Activated naive CD4-positive, alpha-beta T cell treated with anti-CD3 and anti-CD28 coated beads, Interleukin-2, amount 50 U/mL, for 24 hours (primary cell): ENCODE measurements around the gene ACVR1B.

Experiments
- H3K27ac Mint-ChIP-seq: one replicate; pipeline ENCODE4 v1.8.0; 2021; ENCODE audit warnings: mild to moderate bottlenecking, mixed read lengths
- H3K27me3 Mint-ChIP-seq: one replicate; pipeline ENCODE4 v1.8.0; 2021; ENCODE audit warnings: mixed read lengths
- H3K36me3 Mint-ChIP-seq: one replicate; pipeline ENCODE4 v1.8.0; 2021; ENCODE audit warnings: mixed read lengths
- H3K4me1 Mint-ChIP-seq: one replicate; pipeline ENCODE4 v1.8.0; 2021; ENCODE audit warnings: mixed read lengths
- H3K4me3 Mint-ChIP-seq: one replicate; pipeline ENCODE4 v1.8.0; 2021; ENCODE audit warnings: mild to moderate bottlenecking, mixed read lengths
- H3K9me3 Mint-ChIP-seq: one replicate; pipeline ENCODE4 v1.8.0; 2021; ENCODE audit warnings: mixed read lengths

The ACVR1B gene

DNA sequence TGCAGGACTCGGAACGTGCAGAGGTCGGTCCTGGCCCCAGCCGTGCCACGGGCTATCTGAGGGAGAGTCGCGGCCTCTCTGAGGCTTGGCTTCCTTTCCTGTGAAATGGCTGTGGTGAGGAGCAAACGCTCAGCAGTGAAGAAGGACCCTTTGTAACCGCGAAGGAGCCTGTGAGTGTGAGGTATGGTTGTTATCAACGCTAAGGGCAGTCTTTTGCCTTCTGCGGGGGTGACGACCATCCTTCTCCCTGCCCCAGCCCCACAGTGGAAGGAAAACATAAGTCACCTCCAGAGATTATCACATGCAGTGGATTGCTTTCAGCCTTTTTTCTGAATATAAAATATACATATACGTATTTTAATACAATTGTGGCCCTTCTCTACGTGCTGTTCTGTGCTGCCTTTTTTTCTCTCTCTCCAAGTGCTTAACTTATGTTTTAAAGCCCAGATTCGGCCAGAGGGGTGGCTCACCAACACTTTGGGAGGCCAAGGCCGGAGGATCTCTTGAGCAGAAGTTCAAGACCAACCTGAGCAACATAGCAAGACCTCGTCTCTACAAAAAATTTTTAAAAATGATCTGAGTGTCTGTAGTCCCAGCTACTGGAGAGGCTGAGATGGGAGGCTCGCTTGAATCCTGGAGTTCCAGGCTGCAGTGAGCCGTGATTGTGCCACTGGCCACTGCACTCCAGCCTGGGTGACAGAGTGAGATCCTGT, 72.6 kb downstream of the ACVR1B start:
- Mint-ChIP-seq H3K9me3 (no peaks in the 10 kb centered on the region), H3K36me3 (no peaks in the 10 kb centered on the region), H3K4me3 (peak overlapping the region; percentile 87), H3K4me1 (peaks cover 42% of the 10 kb centered on the region), H3K27ac (peak overlapping the region; percentile 95), H3K27me3 (no peaks in the 10 kb centered on the region)

GRCh38 chr12:52024845-52025230, 73.3 kb downstream of the ACVR1B start:
- Mint-ChIP-seq H3K27ac (peak overlapping the region; percentile 95), H3K36me3 (no peaks in the 10 kb centered on the region), H3K4me1 (peaks cover 42% of the 10 kb centered on the region), H3K9me3 (no peaks in the 10 kb centered on the region), H3K27me3 (no peaks in the 10 kb centered on the region), H3K4me3 (peak overlapping the region; percentile 87)

GRCh38 chr12:52026263-52026662, 74.8 kb downstream of the ACVR1B start:
- H3K9me3 Mint-ChIP-seq, result no peaks in the 10 kb centered on the region
- no peaks in the 10 kb centered on the region for H3K36me3 Mint-ChIP-seq
- H3K4me1 Mint-ChIP-seq, result peaks cover 28% of the 10 kb centered on the region
- H3K4me3 Mint-ChIP-seq, result no peak overlapping the region
- H3K27me3 Mint-ChIP-seq, result no peaks in the 10 kb centered on the region
- H3K27ac Mint-ChIP-seq, result no peak overlapping the region

GRCh38 chr12:52027085-52027843, 75.8 kb downstream of the ACVR1B start:
- H3K36me3 Mint-ChIP-seq, result no peaks in the 10 kb centered on the region
- peaks cover 33% of the 10 kb centered on the region for H3K4me1 Mint-ChIP-seq
- no peaks in the 10 kb centered on the region for H3K9me3 Mint-ChIP-seq
- no peak overlapping the region for H3K27ac Mint-ChIP-seq
- H3K4me3 Mint-ChIP-seq, result no peak overlapping the region
- no peaks in the 10 kb centered on the region for H3K27me3 Mint-ChIP-seq

DNA sequence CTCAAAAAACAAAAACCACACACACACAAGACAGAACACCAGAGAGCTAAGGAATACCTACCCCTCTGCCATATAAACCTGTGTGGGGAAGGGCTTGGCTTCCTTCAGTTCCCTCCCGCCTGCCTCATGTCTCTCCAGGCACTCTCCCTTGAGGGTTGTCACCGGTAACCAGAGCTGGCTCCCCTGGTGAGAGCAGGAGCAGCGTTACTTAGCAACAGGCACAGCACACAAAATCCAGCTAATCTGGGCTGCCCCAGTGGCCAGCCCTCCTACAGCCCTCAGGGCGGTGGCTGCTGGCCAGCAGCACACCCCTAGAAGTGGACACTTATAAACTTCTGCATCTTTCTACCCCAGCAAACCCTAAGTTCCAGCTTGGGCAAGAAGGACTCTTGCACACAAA, 78.2 kb downstream of the ACVR1B start:
- Mint-ChIP-seq H3K27me3 (no peaks in the 10 kb centered on the region), H3K27ac (no peak overlapping the region), H3K4me1 (peaks cover 37% of the 10 kb centered on the region), H3K36me3 (no peaks in the 10 kb centered on the region), H3K9me3 (no peaks in the 10 kb centered on the region), H3K4me3 (no peak overlapping the region)

DNA sequence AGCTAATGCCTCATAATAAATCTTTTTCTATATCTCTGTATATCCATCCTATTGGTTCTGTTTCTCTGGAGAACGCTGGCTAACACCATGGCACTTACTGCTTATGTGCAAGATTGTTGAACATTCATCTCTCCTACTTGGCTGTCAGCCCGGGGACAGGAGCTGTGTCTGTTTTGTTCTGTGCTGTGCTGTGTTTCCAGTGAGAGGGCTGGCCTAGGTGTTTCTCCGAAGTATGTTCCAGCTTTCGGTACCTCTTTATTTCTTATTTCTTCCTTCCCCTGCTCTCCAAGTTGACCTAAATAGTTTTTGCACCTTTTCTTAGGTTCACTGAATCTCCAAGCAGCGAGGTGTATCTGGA, 80.9 kb downstream of the ACVR1B start:
- no peaks in the 10 kb centered on the region for H3K36me3 Mint-ChIP-seq
- no peaks in the 10 kb centered on the region for H3K27me3 Mint-ChIP-seq
- H3K4me1 Mint-ChIP-seq, result peaks cover 40% of the 10 kb centered on the region
- peak overlapping the region; percentile 80 for H3K4me3 Mint-ChIP-seq
- no peaks in the 10 kb centered on the region for H3K9me3 Mint-ChIP-seq
- peak overlapping the region; percentile 83 for H3K27ac Mint-ChIP-seq

- no peaks in the 10 kb centered on the region for H3K27me3 Mint-ChIP-seq
- peak overlapping the region; percentile 83 for H3K27ac Mint-ChIP-seq
- H3K4me1 Mint-ChIP-seq, result peaks cover 40% of the 10 kb centered on the region
- H3K9me3 Mint-ChIP-seq, result no peaks in the 10 kb centered on the region
- no peaks in the 10 kb centered on the region for H3K36me3 Mint-ChIP-seq
- peak overlapping the region; percentile 80 for H3K4me3 Mint-ChIP-seq
Measured at GRCh38 chr12:52032804-52033445, 81.4 kb downstream of the ACVR1B start.

DNA sequence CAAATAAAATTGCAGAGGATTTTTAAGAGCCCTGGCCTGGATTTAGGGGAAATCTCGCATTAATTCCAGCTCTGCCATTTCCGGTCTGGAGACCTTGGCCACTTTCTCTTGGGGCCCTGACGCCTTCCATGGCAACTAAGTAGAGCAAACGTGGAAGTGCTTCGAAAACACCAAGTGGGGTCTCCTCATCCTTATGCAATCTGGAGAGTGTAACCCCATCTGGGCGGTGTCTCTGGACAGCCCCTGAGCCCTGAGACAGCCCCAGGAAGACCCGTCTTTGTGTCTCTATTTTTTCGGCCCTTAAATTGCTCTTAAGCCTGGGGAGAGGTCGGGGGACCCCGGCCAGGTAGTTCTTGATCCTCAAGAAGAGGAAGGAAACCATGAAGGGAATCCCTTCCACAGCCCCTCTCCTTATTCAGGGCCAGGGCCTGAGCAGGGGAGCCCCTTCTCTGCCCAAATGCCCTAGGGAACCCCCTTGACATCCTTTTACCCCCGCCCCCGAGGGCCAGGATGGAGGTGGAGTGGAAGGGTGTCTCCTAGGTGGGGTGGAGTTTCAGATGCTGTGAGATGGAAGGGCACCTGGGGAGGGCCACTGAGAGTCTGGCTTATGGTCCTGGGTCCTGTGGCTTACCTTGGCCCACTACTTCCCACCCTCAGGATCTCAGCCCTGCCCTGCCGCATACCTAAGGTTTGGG, 82.1 kb downstream of the ACVR1B start:
- Mint-ChIP-seq H3K36me3 (no peaks in the 10 kb centered on the region), H3K9me3 (no peaks in the 10 kb centered on the region), H3K27ac (peak overlapping the region; percentile 30), H3K4me1 (peaks cover 46% of the 10 kb centered on the region), H3K4me3 (peak overlapping the region; percentile 80), H3K27me3 (no peaks in the 10 kb centered on the region)

DNA sequence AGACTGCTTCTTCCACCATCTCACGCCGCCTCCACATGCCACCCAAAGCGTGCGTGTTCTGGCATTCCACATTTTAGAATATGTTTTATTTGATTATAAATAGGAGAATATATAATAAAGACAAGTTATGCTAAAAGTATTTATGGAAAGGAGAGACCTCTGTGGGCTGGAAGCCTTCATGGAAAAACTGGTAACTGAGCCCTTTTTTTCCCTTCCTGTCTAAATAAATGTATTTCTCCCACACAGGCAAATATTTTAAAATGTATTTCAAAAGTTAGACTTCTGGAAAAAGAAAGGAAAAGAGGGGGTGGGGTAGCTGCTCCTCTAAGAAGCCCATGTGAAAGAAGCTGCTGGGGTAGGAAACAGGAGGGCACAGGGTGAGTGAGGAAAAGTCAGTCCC, 83.7 kb downstream of the ACVR1B start:
- Mint-ChIP-seq H3K36me3 (no peaks in the 10 kb centered on the region), H3K27ac (peak overlapping the region; percentile 72), H3K27me3 (no peaks in the 10 kb centered on the region), H3K9me3 (no peaks in the 10 kb centered on the region), H3K4me3 (peak overlapping the region; percentile 76), H3K4me1 (peaks cover 62% of the 10 kb centered on the region)

DNA sequence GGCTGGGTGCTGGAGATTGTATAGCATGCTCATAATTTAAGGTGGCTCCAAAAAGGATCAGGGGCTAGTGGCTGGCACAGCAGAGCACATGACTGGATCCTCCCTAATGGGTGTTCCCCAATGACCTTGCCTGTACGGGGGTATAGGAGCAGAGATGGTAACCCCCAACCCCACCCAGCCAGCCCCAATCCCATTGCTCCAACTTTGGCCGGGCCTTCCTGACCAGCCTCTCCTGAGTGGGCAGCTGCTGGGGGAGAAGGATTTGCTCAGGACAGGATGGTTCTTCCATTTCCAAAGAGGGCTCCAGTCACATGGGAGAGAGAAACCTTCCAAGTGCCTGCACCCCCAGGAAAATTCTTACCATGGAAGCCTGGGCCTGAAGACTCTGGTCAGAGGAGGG, 84.4 kb downstream of the ACVR1B start:
- H3K27me3 Mint-ChIP-seq, result no peaks in the 10 kb centered on the region
- H3K9me3 Mint-ChIP-seq, result no peaks in the 10 kb centered on the region
- peaks cover 69% of the 10 kb centered on the region for H3K4me1 Mint-ChIP-seq
- no peaks in the 10 kb centered on the region for H3K36me3 Mint-ChIP-seq
- peak overlapping the region; percentile 72 for H3K27ac Mint-ChIP-seq
- H3K4me3 Mint-ChIP-seq, result peak overlapping the region; percentile 76

GRCh38 chr12:52036587-52037171, 85.2 kb downstream of the ACVR1B start:
- Mint-ChIP-seq H3K4me1 (peaks cover 75% of the 10 kb centered on the region), H3K27ac (no peak overlapping the region), H3K9me3 (no peaks in the 10 kb centered on the region), H3K27me3 (no peaks in the 10 kb centered on the region), H3K36me3 (no peaks in the 10 kb centered on the region), H3K4me3 (peak overlapping the region; percentile 76)

DNA sequence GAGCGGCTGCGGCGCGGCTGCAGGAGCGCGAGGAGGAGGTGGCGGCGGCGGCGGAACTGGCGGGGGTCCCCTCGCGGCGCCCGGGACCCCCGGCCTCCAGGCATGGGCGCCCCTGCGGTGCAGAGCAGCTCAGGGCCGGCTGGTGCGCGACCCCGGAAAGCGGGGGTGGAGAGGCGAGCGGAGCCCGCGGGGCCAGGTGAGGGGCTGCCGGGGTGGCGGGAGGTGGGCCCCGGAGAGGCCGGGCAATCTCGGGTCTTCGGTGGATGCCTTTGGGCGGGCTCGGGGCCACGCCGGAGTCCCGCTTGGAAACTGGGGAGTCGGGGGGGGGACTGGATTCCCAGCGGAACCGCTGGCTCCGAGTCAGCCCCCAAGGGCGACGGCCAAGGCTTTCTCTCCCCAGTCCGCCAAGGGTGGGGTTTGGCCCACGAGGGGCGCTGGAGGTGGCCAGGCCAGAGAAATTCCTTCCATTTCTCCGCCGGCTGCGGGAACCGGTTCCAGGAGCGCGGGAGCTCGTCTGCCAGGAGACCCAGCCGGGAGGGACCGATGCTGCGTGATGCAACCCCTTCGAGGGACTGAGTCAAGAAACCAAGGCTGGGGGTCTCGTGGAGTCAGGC, 85.9 kb downstream of the ACVR1B start:
- H3K27ac Mint-ChIP-seq, result no peak overlapping the region
- H3K36me3 Mint-ChIP-seq, result no peaks in the 10 kb centered on the region
- H3K4me3 Mint-ChIP-seq, result peak overlapping the region; percentile 79
- no peaks in the 10 kb centered on the region for H3K9me3 Mint-ChIP-seq
- H3K4me1 Mint-ChIP-seq, result peaks cover 75% of the 10 kb centered on the region
- H3K27me3 Mint-ChIP-seq, result no peaks in the 10 kb centered on the region

DNA sequence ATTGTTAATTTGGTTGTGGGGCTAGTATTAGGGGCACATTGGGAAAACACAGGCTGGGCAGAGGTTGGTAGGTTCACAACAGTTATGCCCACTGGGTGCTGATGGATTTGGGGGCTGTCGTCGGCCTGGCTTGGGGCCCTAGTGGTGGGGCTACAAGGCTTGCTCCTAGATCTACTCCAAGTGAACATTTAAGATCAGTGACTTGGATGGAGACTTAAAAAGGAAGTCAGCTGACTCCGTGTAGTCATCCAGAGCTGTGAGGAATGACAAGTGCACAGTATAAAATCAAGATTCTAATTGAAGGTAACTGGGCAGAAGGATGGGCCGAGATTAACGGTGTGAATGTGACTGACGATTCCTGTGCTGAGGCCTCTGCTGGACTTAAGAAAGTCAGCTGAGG, 86.9 kb downstream of the ACVR1B start:
- Mint-ChIP-seq H3K27me3 (no peaks in the 10 kb centered on the region), H3K36me3 (no peaks in the 10 kb centered on the region), H3K4me3 (peak overlapping the region; percentile 79), H3K27ac (peak overlapping the region; percentile 53), H3K4me1 (peaks cover 71% of the 10 kb centered on the region), H3K9me3 (no peaks in the 10 kb centered on the region)

DNA sequence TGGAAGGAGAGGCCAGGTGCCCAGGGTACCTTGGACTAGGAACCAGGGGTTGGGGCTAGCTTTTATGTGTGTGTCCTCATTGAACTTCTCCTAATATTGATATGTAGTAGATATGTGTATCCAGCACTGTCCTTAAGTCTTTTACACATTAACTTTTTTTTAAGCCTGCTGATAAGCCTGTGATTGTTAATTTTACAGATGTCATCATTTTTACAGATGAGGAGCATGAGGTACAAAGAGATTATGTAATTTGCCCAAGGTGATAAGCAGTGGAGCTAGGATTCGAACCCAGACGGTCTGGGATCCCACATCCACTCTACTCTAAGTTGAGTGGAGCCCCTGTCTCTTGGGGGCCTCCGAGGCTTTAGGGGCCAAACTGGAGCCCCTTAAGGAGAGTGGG, 89.5 kb downstream of the ACVR1B start:
- Mint-ChIP-seq H3K4me1 (peaks cover 52% of the 10 kb centered on the region), H3K36me3 (no peaks in the 10 kb centered on the region), H3K27me3 (no peaks in the 10 kb centered on the region), H3K4me3 (peak overlapping the region; percentile 30), H3K27ac (no peak overlapping the region), H3K9me3 (no peaks in the 10 kb centered on the region)

DNA sequence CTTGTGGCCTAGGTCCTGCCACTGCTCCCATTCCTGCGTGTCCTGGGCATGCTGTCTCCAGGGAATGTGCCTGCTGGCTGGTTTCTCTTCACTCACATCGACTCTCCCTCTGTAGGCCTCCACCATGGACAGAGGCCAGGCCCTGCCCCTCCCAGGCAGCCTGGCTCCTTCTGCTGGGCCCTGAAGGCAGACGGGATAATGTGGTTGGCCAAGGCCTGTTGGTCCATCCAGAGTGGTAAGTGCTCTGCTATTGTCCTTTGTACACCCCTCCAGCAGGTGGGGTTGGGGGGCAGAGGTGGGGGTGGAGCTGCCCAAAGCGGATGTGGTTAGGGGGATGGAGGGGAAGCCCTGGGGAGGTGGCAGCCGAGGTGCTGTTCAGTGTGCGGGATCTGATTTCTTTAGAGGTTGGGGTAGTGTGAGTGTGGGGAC, 90.2 kb downstream of the ACVR1B start:
- no peaks in the 10 kb centered on the region for H3K9me3 Mint-ChIP-seq
- H3K36me3 Mint-ChIP-seq, result no peaks in the 10 kb centered on the region
- H3K4me3 Mint-ChIP-seq, result peak overlapping the region; percentile 49
- H3K27ac Mint-ChIP-seq, result peak overlapping the region; percentile 68
- H3K27me3 Mint-ChIP-seq, result no peaks in the 10 kb centered on the region
- peaks cover 46% of the 10 kb centered on the region for H3K4me1 Mint-ChIP-seq
